Heart left ventricle (tissue), 16 donors: ENCODE measurements around the gene PATJ. TPM values are rescaled to one million over a fixed set of nuclear protein-coding genes. Genes with fewer than 3 reads are reported as not detected.
"Not testable (repeated sequence)": the region's sequence is repeated elsewhere in the genome, so short reads cannot be mapped to it uniquely, and the experiment has no call there.

Experiments used
- ATAC-seq, 4 donors: fragments of 200-7000 bp; cut with Tn5 transposase; one replicate each; pipeline ENCODE4 v1.9.1; 2020 to 2022; ENCODE audit warnings: moderate library complexity in 4 of 4, mild to moderate bottlenecking in 3 of 4, moderate number of reproducible peaks in 1 of 4
- DNase-seq, 5 donors: peaks; one replicate each; pipeline ENCODE4 v3.0.0-alpha.2; 2020
- H3K27ac ChIP-seq, 12 donors: fragments of 200-600 bp; sonication (generic) in 4 of 12; one replicate each; pipeline versions ENCODE4 v1.5.0 to v1.8.0; 2016 to 2022; ENCODE audit warnings: mild to moderate bottlenecking in 2 of 12
- H3K27me3 ChIP-seq, 9 donors: fragments of 200-600 bp; sonication (generic) in 2 of 9; one replicate each; pipeline versions ENCODE4 v1.5.1 to v1.8.0; 2016 to 2022; ENCODE audit warnings: mild to moderate bottlenecking in 3 of 9
- H3K36me3 ChIP-seq, 9 donors: fragments of 200-600 bp; sonication (generic) in 2 of 9; one replicate each; pipeline versions ENCODE4 v1.5.0 to v1.8.0; 2018 to 2022; ENCODE audit warnings: mild to moderate bottlenecking in 2 of 9
- H3K4me1 ChIP-seq, 12 donors: fragments of 200-600 bp; sonication (generic) in 4 of 12; one replicate each; pipeline versions ENCODE4 v1.5.0 to v1.8.0; 2016 to 2022; ENCODE audit warnings: mild to moderate bottlenecking in 3 of 12
- H3K4me3 ChIP-seq, 12 donors: fragments of 200-600 bp; sonication (generic) in 4 of 12; one replicate each; pipeline versions ENCODE4 v1.5.0 to v1.8.0; 2017 to 2022; ENCODE audit warnings: mild to moderate bottlenecking in 9 of 12, moderate library complexity in 4 of 12
- H3K9me3 ChIP-seq, 12 donors: fragments of 200-600 bp; sonication (generic) in 4 of 12; one replicate each; pipeline versions ENCODE4 v1.5.0 to v1.8.0; 2016 to 2022; ENCODE audit warnings: mild to moderate bottlenecking in 1 of 12
- CTCF ChIP-seq, 12 donors: fragments of 200-600 bp; sonication (generic) in 4 of 12; IDR thresholded peaks; one replicate each; pipeline versions ENCODE4 v1.5.0 to v1.8.0; 2018 to 2022; ENCODE audit warnings: antibody characterized with exemption in 12 of 12, mild to moderate bottlenecking in 5 of 12
- POLR2A ChIP-seq, 2 donors: fragments of 450-650 bp; IDR thresholded peaks; one replicate each; pipeline ENCODE4 v1.6.1; 2017; ENCODE audit warnings: antibody characterized with exemption in 2 of 2, mild to moderate bottlenecking in 2 of 2, moderate library complexity in 2 of 2
- WGBS, 4 donors: extraction: QIAGEN DNeasy Blood & Tissue Kit in 2 of 4; methylation state at CpG; one replicate each; pipeline versions ENCODE4 v1.1.5 to v1.1.7; 2013 to 2018; 5-methylcytosine and 5-hydroxymethylcytosine counted together
- intact Hi-C, 10 donors: fragments of 100-400 bp; cut with DNase I; formaldehyde crosslinking; loops; one replicate each; pipeline versions ENCODE4 v1.11.1 to v1.14.2; 2022
- polyA plus RNA-seq, 2 donors: library from polyadenylated mRNA; stranded (reverse); fragments of 200-250 nt; gene quantifications; one replicate each; pipeline ENCODE4 v1.2.3, GENCODE V29; 2013
- total RNA-seq, 9 donors: library from RNA; depleted of rRNA in 2 of 9; stranded (reverse); fragments of >200 nt in 2 of 9; fragmentation: NEBNext Ultra II Directional in 3 of 9; extraction: Animal tissue kit (Norgen Biotek cat#: 25700) in 3 of 9; gene quantifications; one replicate each; pipeline versions ENCODE4 v1.1.0 to v1.2.4, GENCODE V29; 2016 to 2023
- donor health status: ischemic (EF 13 %, LVEDD 7.1; RV severe dilation, severe dysfunction).
- donor health status: healthy with polysubstance abuse.
- donor health status: DM: no; HTN: yes; CAD: no.
- donor health status: DM: no; HTN: no; CAD: no.
- donor health status: ischemic (EF 25% LVEDD 6.9; RV normal size, moderate dysfunction).
- donor health status: ischemic (EF 25% LVEDD 5.7; RV mildly dilated, moderate dysfunction).
- donor health status: healthy.
- donor health status: DM: yes; HTN: yes; CAD: no.
- donor health status: ischemic (EF 35%, LVEDD 5.7; RV mildly dilated, moderate dysfunction).
- donor health status: nonischemic (EF 11% LVEDD 7.7; RV severe dilation, severe dysfunction).
- donor health status: DM: yes; HTN: yes; CAD: no.
- donor health status: PGD.
- donor health status: ischemic (EF 29% LVEDD 5.4; RV normal size, mild dysfunction).
- donor health status: nonischemic (EF 23%, LVEDD 6.1; RV moderate dilation, normal function).

PATJ gene
- total and polyA plus RNA-seq, 11 donors, result 6.6 to 190 (median 105) TPM

- 4 to 9% (median 6%) methylated on average over 3 of the region's 3 CpGs for WGBS, 4 donors
- intact Hi-C loops, result loop anchor here in 3 of 10 donors (2.0 to 10.0 kb wide), 2 partner anchors 18 to 110 kb away; partner anchors contain the start of gene PATJ (in 2 of the 3)
These were observed 17.8 kb upstream of the PATJ start for GRCh38 chr1:61724506-61724812.

GRCh38 chr1:61724813-61725694 lies 17.2 kb upstream of the PATJ start, which contains the start of gene TM2D1:
Gene TM2D1, minus strand, starts transcription at chr1:61725141. Its CDS starts 21 bp downstream, at chr1:61725120.
- no peaks in the 10 kb centered on the region for H3K9me3 ChIP-seq
- peaks cover 0 to 28% (median 15%) of the 10 kb centered on the region in 12 donors for H3K4me1 ChIP-seq
- H3K27me3 ChIP-seq, result no peaks in the 10 kb centered on the region
- DNase-seq, result peak; percentile 88 to 94 (median 93)
- WGBS, 4 donors, result 0% methylated on average over 32 to 45 of the region's 45 CpGs
- intact Hi-C loops, result loop anchor here in 3 of 10 donors (2.0 to 10.0 kb wide), 3 partner anchors 18 to 127 kb away; partner anchors contain the start of gene PATJ (in 2 of the 3)
- peak within 1 kb of the TSS; percentile 72 to 97 (median 92) for H3K27ac ChIP-seq
- H3K4me3 ChIP-seq, result peak within 1 kb of the TSS; percentile 65 to 99 (median 92)
- ATAC-seq, result peak; percentile 97 to 99 (median 99)
- TF ChIP-seq CTCF (IDR thresholded peaks at IDR 0.05) (no peak), POLR2A (IDR thresholded peaks at IDR 0.05) (peak; percentile 23 to 67)
- H3K36me3 ChIP-seq, result peaks cover 0 to 19% (median 8%) of the 10 kb centered on the region in 9 donors

More at GRCh38 chr1:61724506-61724812, 17.8 kb upstream of the PATJ start:
- TF ChIP-seq POLR2A (IDR thresholded peaks at IDR 0.05) (no peak), CTCF (IDR thresholded peaks at IDR 0.05) (no peak)
- H3K36me3 ChIP-seq, result peaks cover 0 to 25% (median 8%) of the 10 kb centered on the region in 9 donors
- DNase-seq, result no peak
- H3K27me3 ChIP-seq, result no peaks in the 10 kb centered on the region
- H3K9me3 ChIP-seq, result no peaks in the 10 kb centered on the region
- H3K4me3 ChIP-seq, result peak overlapping the region; percentile 65 to 99 (median 92)
- peaks cover 0 to 28% (median 15%) of the 10 kb centered on the region in 12 donors for H3K4me1 ChIP-seq
- peak overlapping the region; percentile 72 to 97 (median 92) for H3K27ac ChIP-seq
- ATAC-seq, result peak in 1 of 4 donors; percentile 1

GRCh38 chr1:61727544-61727943 lies 14.7 kb upstream of the PATJ start:
- no peaks in the 10 kb centered on the region for H3K27me3 ChIP-seq
- 85 to 94% (median 86%) methylated on average over 3 of the region's 3 CpGs for WGBS, 4 donors
- H3K27ac ChIP-seq, result no peak overlapping the region
- no peaks in the 10 kb centered on the region for H3K9me3 ChIP-seq
- DNase-seq, result no peak
- no peak for ATAC-seq
- no peak for TF ChIP-seq POLR2A (IDR thresholded peaks at IDR 0.05)
- peaks cover 0 to 4% (median 0%) of the 10 kb centered on the region in 9 donors for H3K36me3 ChIP-seq
- peaks cover 0 to 24% (median 15%) of the 10 kb centered on the region in 12 donors for H3K4me1 ChIP-seq
- H3K4me3 ChIP-seq, result no peak overlapping the region
- intact Hi-C loops, result loop anchor here in 3 of 10 donors (5.0 to 10.0 kb wide), 2 partner anchors 107 to 125 kb away; no protein-coding TSS in a partner anchor

GRCh38 chr1:61730679-61731078 lies 11.6 kb upstream of the PATJ start:
- H3K9me3 ChIP-seq, H3K4me3 ChIP-seq, H3K4me1 ChIP-seq, H3K36me3 ChIP-seq, ATAC-seq, DNase-seq, H3K27ac ChIP-seq, H3K27me3 ChIP-seq, intact Hi-C loops: not testable (repeated sequence)
- WGBS, 4 donors, result 0 to 43% (median 0%) methylated on average over 1 of the region's 1 CpG

- Histone ChIP-seq H3K36me3 (no peaks in the 10 kb centered on the region), H3K27ac (no peak overlapping the region), H3K4me3 (no peak overlapping the region), H3K4me1 (no peaks in the 10 kb centered on the region), H3K9me3 (no peaks in the 10 kb centered on the region), H3K27me3 (no peaks in the 10 kb centered on the region)
- no peak for TF ChIP-seq CTCF (IDR thresholded peaks at IDR 0.05)
- TF ChIP-seq POLR2A (IDR thresholded peaks at IDR 0.05), result no peak
- intact Hi-C loops, result no loop called here
- 57 to 73% (median 61%) methylated on average over 3 of the region's 3 CpGs for WGBS, 4 donors
- ATAC-seq, result no peak
- no peak for DNase-seq
These were observed 9.6 kb upstream of the PATJ start for GRCh38 chr1:61732726-61733125.
